SK-N-SH (cell line): ENCODE results near the gene ATP13A3. TPM values are rescaled to one million over a fixed set of nuclear protein-coding genes. Genes with fewer than 3 reads are reported as not detected.

ENCODE experiments used
- CTCF ChIA-PET: fragments of 300-600, 350-600 bp; formaldehyde crosslinking; extraction: SDS; loops from one replicate; lab custom pipeline; 2021; lab: Yijun Ruan, JAX
- POLR2A ChIA-PET: fragments of 350-600 bp; sonication (Branson Sonifier 250); formaldehyde crosslinking; extraction: SDS; loops from one replicate; lab custom pipeline; 2020; ENCODE audit warnings: antibody characterized with exemption, inconsistent platforms; lab: Yijun Ruan, JAX
- DNase-seq: peaks from one replicate; pipeline ENCODE4 v3.0.0; 2012
- H2AFZ ChIP-seq: fragments of 200-600 bp; sonication (generic); 2 replicates; pipeline ENCODE4 v1.8.1; 2016; ENCODE audit warnings: antibody characterized with exemption, mild to moderate bottlenecking, low read depth
- H3F3A ChIP-seq: fragments of 200-600 bp; sonication (generic); replicated peaks from 2 replicates; pipeline ENCODE3; 2016; ENCODE audit warnings: antibody characterized with exemption, mild to moderate bottlenecking; ENCODE audit not compliant: insufficient read depth
- H3K27ac ChIP-seq, 2 experiments: fragments of 200-500 bp in 1 of 2; fragments of 200-600 bp in 1 of 2; sonication (Bioruptor generic) in 1 of 2; sonication (generic), shearing (Covaris generic) in 1 of 2; 2 replicates each; pipeline versions ENCODE4 v1.5.1 to v1.6.1; 2014 to 2016; ENCODE audit warnings: low read depth in 2 of 2, inconsistent platforms in 1 of 2, low read length in 1 of 2, mild to moderate bottlenecking in 1 of 2, mixed read lengths in 1 of 2
- H3K27me3 ChIP-seq: fragments of 200-600 bp; sonication (generic), shearing (Covaris generic); 2 replicates; pipeline ENCODE4 v1.6.1; 2016; ENCODE audit warnings: mixed run types; ENCODE audit not compliant: insufficient read depth
- H3K36me3 ChIP-seq, 2 experiments: fragments of 200-500 bp in 1 of 2; fragments of 200-600 bp in 1 of 2; sonication (Bioruptor generic) in 1 of 2; sonication (generic) in 1 of 2; replicated peaks in 1 of 2; 2 replicates each; pipeline versions ENCODE3 to v1.5.1; 2014 to 2016; ENCODE audit warnings: low read length in 1 of 2, mild to moderate bottlenecking in 1 of 2; ENCODE audit not compliant: insufficient read depth in 2 of 2, control insufficient read depth in 1 of 2
- H3K4me1 ChIP-seq, 2 experiments: fragments of 200-500 bp in 1 of 2; fragments of 200-600 bp in 1 of 2; sonication (Bioruptor generic) in 1 of 2; sonication (generic), shearing (Covaris generic) in 1 of 2; 2 replicates each; pipeline versions ENCODE4 v1.5.1 to v1.6.1; 2014 to 2016; ENCODE audit warnings: low read depth in 1 of 2, low read length in 1 of 2, mixed run types in 1 of 2; ENCODE audit not compliant: insufficient read depth in 2 of 2, control insufficient read depth in 1 of 2
- H3K4me2 ChIP-seq: fragments of 200-600 bp; sonication (generic), shearing (Covaris generic); 2 replicates; pipeline ENCODE4 v1.6.1; 2017; ENCODE audit warnings: mixed run types
- H3K4me3 ChIP-seq, 2 experiments: fragments of 200-500 bp in 1 of 2; fragments of 200-600 bp in 1 of 2; sonication (Bioruptor generic) in 1 of 2; sonication (generic), shearing (Covaris generic) in 1 of 2; 2 replicates each; pipeline versions ENCODE4 v1.5.1 to v1.8.1; 2014 to 2016; ENCODE audit warnings: low read depth in 2 of 2, inconsistent platforms in 1 of 2, low read length in 1 of 2, mild to moderate bottlenecking in 1 of 2, mixed read lengths in 1 of 2, moderate library complexity in 1 of 2
- H3K79me2 ChIP-seq: fragments of 200-600 bp; sonication (generic); 2 replicates; pipeline ENCODE4 v1.8.1; 2017; ENCODE audit warnings: mild to moderate bottlenecking; ENCODE audit not compliant: insufficient read depth
- H3K9ac ChIP-seq: fragments of 200-600 bp; sonication (generic); 2 replicates; pipeline ENCODE4 v1.6.1; 2017; ENCODE audit warnings: mixed run types
- H3K9me2 ChIP-seq: fragments of 200-600 bp; sonication (generic); 2 replicates; pipeline ENCODE4 v1.6.1; 2017; ENCODE audit warnings: mixed run types
- H3K9me3 ChIP-seq: fragments of 200-600 bp; sonication (generic); 2 replicates; pipeline ENCODE4 v1.6.1; 2017; ENCODE audit warnings: mixed run types, mild to moderate bottlenecking, moderate library complexity
- H4K20me1 ChIP-seq: fragments of 200-600 bp; sonication (generic); 2 replicates; pipeline ENCODE4 v1.6.1; 2017; ENCODE audit warnings: mild to moderate bottlenecking, mixed run types; ENCODE audit not compliant: insufficient read depth
- CHD2 ChIP-seq: fragments of 150-350 bp; IDR thresholded peaks from 2 replicates; pipeline ENCODE4 v1.6.1; 2018; ENCODE audit warnings: low read length; ENCODE audit not compliant: partially characterized antibody
- ELF1 ChIP-seq: IDR thresholded peaks from 2 replicates; pipeline ENCODE4 v1.4.0; 2012
- EP300 ChIP-seq, 2 experiments: IDR thresholded peaks; 2 replicates each; pipeline versions ENCODE4 v1.4.0 to v1.6.1; 2012; ENCODE audit warnings: borderline replicate concordance in 1 of 2, low read depth in 1 of 2, low read length in 1 of 2
- GATA2 ChIP-seq: sonication (generic); formaldehyde crosslinking; IDR thresholded peaks from 2 replicates; pipeline ENCODE4 v1.5.0; 2020; ENCODE audit warnings: mild to moderate bottlenecking, missing genetic modification reagents
- JUND ChIP-seq: IDR thresholded peaks from 2 replicates; pipeline ENCODE4 v1.4.0; 2012
- NFIC ChIP-seq: IDR thresholded peaks from 2 replicates; pipeline ENCODE4 v1.4.0; 2012; ENCODE audit warnings: borderline replicate concordance
- NRF1 ChIP-seq: IDR thresholded peaks from 2 replicates; pipeline ENCODE4 v1.6.1; 2012; ENCODE audit warnings: low read depth, mild to moderate bottlenecking, low read length
- POLR2AphosphoS5 ChIP-seq: IDR thresholded peaks from 2 replicates; pipeline ENCODE4 v1.6.1; 2012; ENCODE audit warnings: low read depth, low read length
- RAD21 ChIP-seq: IDR thresholded peaks from 2 replicates; pipeline ENCODE4 v1.6.1; 2012; ENCODE audit warnings: mild to moderate bottlenecking, low read length
- RCOR1 ChIP-seq: fragments of 150-350 bp; IDR thresholded peaks from 2 replicates; pipeline ENCODE4 v1.6.1; 2017; ENCODE audit warnings: antibody characterized with exemption, low read length
- RXRA ChIP-seq: IDR thresholded peaks from 2 replicates; pipeline ENCODE4 v1.4.0; 2012; ENCODE audit warnings: low read depth, mild to moderate bottlenecking, borderline replicate concordance
- SIN3A ChIP-seq: IDR thresholded peaks from 2 replicates; pipeline ENCODE4 v1.6.1; 2012; ENCODE audit warnings: low read depth, mild to moderate bottlenecking, low read length, moderate library complexity, borderline replicate concordance
- SMC3 ChIP-seq: IDR thresholded peaks from 2 replicates; pipeline ENCODE4 v1.6.1; 2012; ENCODE audit warnings: low read depth, low read length, improper control_type of control experiment
- TEAD4 ChIP-seq: IDR thresholded peaks from 2 replicates; pipeline ENCODE4 v1.4.0; 2012; ENCODE audit warnings: mild to moderate bottlenecking, borderline replicate concordance; ENCODE audit not compliant: insufficient read depth
- WGBS: methylation state at CpG from one replicate; pipeline ENCODE4 v1.1.6; 2017; ENCODE audit warnings: low lambda C conversion rate; 5-methylcytosine and 5-hydroxymethylcytosine counted together
- polyA plus RNA-seq, 3 experiments: library from polyadenylated mRNA; depleted of rRNA; stranded (reverse); fragments of >200 nt; gene quantifications; 2 replicates each; pipeline ENCODE4 v1.2.3, GENCODE V29; 2012
- TF ChIP-seq, protein P1 (sequence below): fragments of 150-350 bp; IDR thresholded peaks from 2 replicates; pipeline ENCODE4 v1.6.1; 2017; ENCODE audit warnings: antibody characterized with exemption, low read length, low read depth, borderline replicate concordance
- TF ChIP-seq, protein P2 (sequence below): IDR thresholded peaks from 2 replicates; pipeline ENCODE4 v1.4.0; 2012; ENCODE audit warnings: low read depth, borderline replicate concordance
- TF ChIP-seq, protein P3 (sequence below): IDR thresholded peaks from 2 replicates; pipeline ENCODE4 v1.4.0; 2012; ENCODE audit warnings: low read depth
- TF ChIP-seq, protein P4 (sequence below): fragments of 200-600 bp; sonication (generic); IDR thresholded peaks from 2 replicates; pipeline ENCODE4 v1.6.1; 2017; ENCODE audit warnings: antibody characterized with exemption, mild to moderate bottlenecking, moderate library complexity
- TF ChIP-seq, protein P5 (sequence below): IDR thresholded peaks from 2 replicates; pipeline ENCODE4 v1.6.1; 2012; ENCODE audit warnings: mild to moderate bottlenecking, low read depth, low read length, moderate library complexity

ATP13A3 gene
- polyA plus RNA-seq, 1 of the 3 experiments (the other 2 are of a cell fraction): 48.2 TPM

DNA sequence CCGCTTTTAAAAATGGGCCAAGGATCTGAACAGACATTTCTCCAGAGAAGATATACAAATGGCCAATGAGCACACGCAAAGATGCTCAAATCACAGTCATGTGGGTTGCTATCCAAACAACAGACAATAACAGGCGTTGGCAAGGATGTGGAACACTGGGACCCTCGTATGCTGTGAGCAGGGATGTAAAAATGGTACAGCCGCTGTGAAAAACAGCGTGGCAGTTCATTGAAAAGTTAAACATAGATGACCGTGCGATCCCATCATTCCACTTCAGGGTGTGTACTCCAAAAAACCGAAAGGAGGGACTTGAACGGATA lies 110.6 kb downstream of the ATP13A3 start:
- no peaks in the 10 kb centered on the region for H3F3A ChIP-seq
- CTCF ChIA-PET: interaction anchor here (2.2 kb wide), 1 partner anchor 32 kb away, joined by 13 read pairs; no protein-coding TSS in a partner anchor
- H3K9me2 ChIP-seq: no peaks in the 10 kb centered on the region
- H3K9ac ChIP-seq: no peak overlapping the region
- POLR2A ChIA-PET: no interaction called here
- TF ChIP-seq EP300 (IDR thresholded peaks at IDR 0.05; ENCODE audit: borderline replicate concordance in 1 of 2, low read depth in 1 of 2, low read length in 1 of 2) (no peak), NRF1 (no peak), NFIC (no peak), GATA2 (no peak), SIN3A (no peak), JUND (no peak), RXRA (no peak), SMC3 (no peak), POLR2AphosphoS5 (no peak), RCOR1 (no peak), RAD21 (no peak), ELF1 (no peak), CHD2 (no peak), TEAD4 (no peak)
- TF ChIP-seq, protein P1, sequence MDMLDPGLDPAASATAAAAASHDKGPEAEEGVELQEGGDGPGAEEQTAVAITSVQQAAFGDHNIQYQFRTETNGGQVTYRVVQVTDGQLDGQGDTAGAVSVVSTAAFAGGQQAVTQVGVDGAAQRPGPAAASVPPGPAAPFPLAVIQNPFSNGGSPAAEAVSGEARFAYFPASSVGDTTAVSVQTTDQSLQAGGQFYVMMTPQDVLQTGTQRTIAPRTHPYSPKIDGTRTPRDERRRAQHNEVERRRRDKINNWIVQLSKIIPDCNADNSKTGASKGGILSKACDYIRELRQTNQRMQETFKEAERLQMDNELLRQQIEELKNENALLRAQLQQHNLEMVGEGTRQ: no peak
- TF ChIP-seq, protein P2, sequence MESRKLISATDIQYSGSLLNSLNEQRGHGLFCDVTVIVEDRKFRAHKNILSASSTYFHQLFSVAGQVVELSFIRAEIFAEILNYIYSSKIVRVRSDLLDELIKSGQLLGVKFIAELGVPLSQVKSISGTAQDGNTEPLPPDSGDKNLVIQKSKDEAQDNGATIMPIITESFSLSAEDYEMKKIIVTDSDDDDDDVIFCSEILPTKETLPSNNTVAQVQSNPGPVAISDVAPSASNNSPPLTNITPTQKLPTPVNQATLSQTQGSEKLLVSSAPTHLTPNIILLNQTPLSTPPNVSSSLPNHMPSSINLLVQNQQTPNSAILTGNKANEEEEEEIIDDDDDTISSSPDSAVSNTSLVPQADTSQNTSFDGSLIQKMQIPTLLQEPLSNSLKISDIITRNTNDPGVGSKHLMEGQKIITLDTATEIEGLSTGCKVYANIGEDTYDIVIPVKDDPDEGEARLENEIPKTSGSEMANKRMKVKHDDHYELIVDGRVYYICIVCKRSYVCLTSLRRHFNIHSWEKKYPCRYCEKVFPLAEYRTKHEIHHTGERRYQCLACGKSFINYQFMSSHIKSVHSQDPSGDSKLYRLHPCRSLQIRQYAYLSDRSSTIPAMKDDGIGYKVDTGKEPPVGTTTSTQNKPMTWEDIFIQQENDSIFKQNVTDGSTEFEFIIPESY: no peak
- TF ChIP-seq, protein P3, sequence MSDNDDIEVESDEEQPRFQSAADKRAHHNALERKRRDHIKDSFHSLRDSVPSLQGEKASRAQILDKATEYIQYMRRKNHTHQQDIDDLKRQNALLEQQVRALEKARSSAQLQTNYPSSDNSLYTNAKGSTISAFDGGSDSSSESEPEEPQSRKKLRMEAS: no peak
- TF ChIP-seq, protein P4, sequence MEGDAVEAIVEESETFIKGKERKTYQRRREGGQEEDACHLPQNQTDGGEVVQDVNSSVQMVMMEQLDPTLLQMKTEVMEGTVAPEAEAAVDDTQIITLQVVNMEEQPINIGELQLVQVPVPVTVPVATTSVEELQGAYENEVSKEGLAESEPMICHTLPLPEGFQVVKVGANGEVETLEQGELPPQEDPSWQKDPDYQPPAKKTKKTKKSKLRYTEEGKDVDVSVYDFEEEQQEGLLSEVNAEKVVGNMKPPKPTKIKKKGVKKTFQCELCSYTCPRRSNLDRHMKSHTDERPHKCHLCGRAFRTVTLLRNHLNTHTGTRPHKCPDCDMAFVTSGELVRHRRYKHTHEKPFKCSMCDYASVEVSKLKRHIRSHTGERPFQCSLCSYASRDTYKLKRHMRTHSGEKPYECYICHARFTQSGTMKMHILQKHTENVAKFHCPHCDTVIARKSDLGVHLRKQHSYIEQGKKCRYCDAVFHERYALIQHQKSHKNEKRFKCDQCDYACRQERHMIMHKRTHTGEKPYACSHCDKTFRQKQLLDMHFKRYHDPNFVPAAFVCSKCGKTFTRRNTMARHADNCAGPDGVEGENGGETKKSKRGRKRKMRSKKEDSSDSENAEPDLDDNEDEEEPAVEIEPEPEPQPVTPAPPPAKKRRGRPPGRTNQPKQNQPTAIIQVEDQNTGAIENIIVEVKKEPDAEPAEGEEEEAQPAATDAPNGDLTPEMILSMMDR: no peak
- TF ChIP-seq, protein P5, sequence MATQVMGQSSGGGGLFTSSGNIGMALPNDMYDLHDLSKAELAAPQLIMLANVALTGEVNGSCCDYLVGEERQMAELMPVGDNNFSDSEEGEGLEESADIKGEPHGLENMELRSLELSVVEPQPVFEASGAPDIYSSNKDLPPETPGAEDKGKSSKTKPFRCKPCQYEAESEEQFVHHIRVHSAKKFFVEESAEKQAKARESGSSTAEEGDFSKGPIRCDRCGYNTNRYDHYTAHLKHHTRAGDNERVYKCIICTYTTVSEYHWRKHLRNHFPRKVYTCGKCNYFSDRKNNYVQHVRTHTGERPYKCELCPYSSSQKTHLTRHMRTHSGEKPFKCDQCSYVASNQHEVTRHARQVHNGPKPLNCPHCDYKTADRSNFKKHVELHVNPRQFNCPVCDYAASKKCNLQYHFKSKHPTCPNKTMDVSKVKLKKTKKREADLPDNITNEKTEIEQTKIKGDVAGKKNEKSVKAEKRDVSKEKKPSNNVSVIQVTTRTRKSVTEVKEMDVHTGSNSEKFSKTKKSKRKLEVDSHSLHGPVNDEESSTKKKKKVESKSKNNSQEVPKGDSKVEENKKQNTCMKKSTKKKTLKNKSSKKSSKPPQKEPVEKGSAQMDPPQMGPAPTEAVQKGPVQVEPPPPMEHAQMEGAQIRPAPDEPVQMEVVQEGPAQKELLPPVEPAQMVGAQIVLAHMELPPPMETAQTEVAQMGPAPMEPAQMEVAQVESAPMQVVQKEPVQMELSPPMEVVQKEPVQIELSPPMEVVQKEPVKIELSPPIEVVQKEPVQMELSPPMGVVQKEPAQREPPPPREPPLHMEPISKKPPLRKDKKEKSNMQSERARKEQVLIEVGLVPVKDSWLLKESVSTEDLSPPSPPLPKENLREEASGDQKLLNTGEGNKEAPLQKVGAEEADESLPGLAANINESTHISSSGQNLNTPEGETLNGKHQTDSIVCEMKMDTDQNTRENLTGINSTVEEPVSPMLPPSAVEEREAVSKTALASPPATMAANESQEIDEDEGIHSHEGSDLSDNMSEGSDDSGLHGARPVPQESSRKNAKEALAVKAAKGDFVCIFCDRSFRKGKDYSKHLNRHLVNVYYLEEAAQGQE: no peak
- peaks cover 0 to 2% of the 10 kb centered on the region in 2 experiments; a peak in 1 of 4 replicates for H3K4me1 ChIP-seq
- 92% methylated on average over 10 of the region's 10 CpGs for WGBS
- DNase-seq: no peak
- no peak overlapping the region for H2AFZ ChIP-seq
- H3K4me3 ChIP-seq: no peak overlapping the region
- no peak overlapping the region for H3K27ac ChIP-seq
- no peaks in the 10 kb centered on the region; the same call in 1 of the 2 replicates for H3K27me3 ChIP-seq
- H3K79me2 ChIP-seq: no peaks in the 10 kb centered on the region
- no peaks in the 10 kb centered on the region for H3K9me3 ChIP-seq
- H3K36me3 ChIP-seq: no peaks in the 10 kb centered on the region
- H3K4me2 ChIP-seq: no peak overlapping the region
- H4K20me1 ChIP-seq: no peaks in the 10 kb centered on the region
